SK-N-SH (cell line): ENCODE results near the gene UBE2D2. TPM values are rescaled to one million over a fixed set of nuclear protein-coding genes. Genes with fewer than 3 reads are reported as not detected.

ENCODE experiments used
- CTCF ChIA-PET: fragments of 300-600, 350-600 bp; formaldehyde crosslinking; extraction: SDS; loops from one replicate; lab custom pipeline; 2021; lab: Yijun Ruan, JAX
- POLR2A ChIA-PET: fragments of 350-600 bp; sonication (Branson Sonifier 250); formaldehyde crosslinking; extraction: SDS; loops from one replicate; lab custom pipeline; 2020; ENCODE audit warnings: antibody characterized with exemption, inconsistent platforms; lab: Yijun Ruan, JAX
- DNase-seq: peaks from one replicate; pipeline ENCODE4 v3.0.0; 2012
- H2AFZ ChIP-seq: fragments of 200-600 bp; sonication (generic); 2 replicates; pipeline ENCODE4 v1.8.1; 2016; ENCODE audit warnings: antibody characterized with exemption, mild to moderate bottlenecking, low read depth
- H3F3A ChIP-seq: fragments of 200-600 bp; sonication (generic); replicated peaks from 2 replicates; pipeline ENCODE3; 2016; ENCODE audit warnings: antibody characterized with exemption, mild to moderate bottlenecking; ENCODE audit not compliant: insufficient read depth
- H3K27ac ChIP-seq, 2 experiments: fragments of 200-500 bp in 1 of 2; fragments of 200-600 bp in 1 of 2; sonication (Bioruptor generic) in 1 of 2; sonication (generic), shearing (Covaris generic) in 1 of 2; 2 replicates each; pipeline versions ENCODE4 v1.5.1 to v1.6.1; 2014 to 2016; ENCODE audit warnings: low read depth in 2 of 2, inconsistent platforms in 1 of 2, low read length in 1 of 2, mild to moderate bottlenecking in 1 of 2, mixed read lengths in 1 of 2
- H3K27me3 ChIP-seq: fragments of 200-600 bp; sonication (generic), shearing (Covaris generic); 2 replicates; pipeline ENCODE4 v1.6.1; 2016; ENCODE audit warnings: mixed run types; ENCODE audit not compliant: insufficient read depth
- H3K36me3 ChIP-seq, 2 experiments: fragments of 200-500 bp in 1 of 2; fragments of 200-600 bp in 1 of 2; sonication (Bioruptor generic) in 1 of 2; sonication (generic) in 1 of 2; replicated peaks in 1 of 2; 2 replicates each; pipeline versions ENCODE3 to v1.5.1; 2014 to 2016; ENCODE audit warnings: low read length in 1 of 2, mild to moderate bottlenecking in 1 of 2; ENCODE audit not compliant: insufficient read depth in 2 of 2, control insufficient read depth in 1 of 2
- H3K4me1 ChIP-seq, 2 experiments: fragments of 200-500 bp in 1 of 2; fragments of 200-600 bp in 1 of 2; sonication (Bioruptor generic) in 1 of 2; sonication (generic), shearing (Covaris generic) in 1 of 2; 2 replicates each; pipeline versions ENCODE4 v1.5.1 to v1.6.1; 2014 to 2016; ENCODE audit warnings: low read depth in 1 of 2, low read length in 1 of 2, mixed run types in 1 of 2; ENCODE audit not compliant: insufficient read depth in 2 of 2, control insufficient read depth in 1 of 2
- H3K4me2 ChIP-seq: fragments of 200-600 bp; sonication (generic), shearing (Covaris generic); 2 replicates; pipeline ENCODE4 v1.6.1; 2017; ENCODE audit warnings: mixed run types
- H3K4me3 ChIP-seq, 2 experiments: fragments of 200-500 bp in 1 of 2; fragments of 200-600 bp in 1 of 2; sonication (Bioruptor generic) in 1 of 2; sonication (generic), shearing (Covaris generic) in 1 of 2; 2 replicates each; pipeline versions ENCODE4 v1.5.1 to v1.8.1; 2014 to 2016; ENCODE audit warnings: low read depth in 2 of 2, inconsistent platforms in 1 of 2, low read length in 1 of 2, mild to moderate bottlenecking in 1 of 2, mixed read lengths in 1 of 2, moderate library complexity in 1 of 2
- H3K79me2 ChIP-seq: fragments of 200-600 bp; sonication (generic); 2 replicates; pipeline ENCODE4 v1.8.1; 2017; ENCODE audit warnings: mild to moderate bottlenecking; ENCODE audit not compliant: insufficient read depth
- H3K9ac ChIP-seq: fragments of 200-600 bp; sonication (generic); 2 replicates; pipeline ENCODE4 v1.6.1; 2017; ENCODE audit warnings: mixed run types
- H3K9me2 ChIP-seq: fragments of 200-600 bp; sonication (generic); 2 replicates; pipeline ENCODE4 v1.6.1; 2017; ENCODE audit warnings: mixed run types
- H3K9me3 ChIP-seq: fragments of 200-600 bp; sonication (generic); 2 replicates; pipeline ENCODE4 v1.6.1; 2017; ENCODE audit warnings: mixed run types, mild to moderate bottlenecking, moderate library complexity
- H4K20me1 ChIP-seq: fragments of 200-600 bp; sonication (generic); 2 replicates; pipeline ENCODE4 v1.6.1; 2017; ENCODE audit warnings: mild to moderate bottlenecking, mixed run types; ENCODE audit not compliant: insufficient read depth
- CHD2 ChIP-seq: fragments of 150-350 bp; IDR thresholded peaks from 2 replicates; pipeline ENCODE4 v1.6.1; 2018; ENCODE audit warnings: low read length; ENCODE audit not compliant: partially characterized antibody
- ELF1 ChIP-seq: IDR thresholded peaks from 2 replicates; pipeline ENCODE4 v1.4.0; 2012
- EP300 ChIP-seq, 2 experiments: IDR thresholded peaks; 2 replicates each; pipeline versions ENCODE4 v1.4.0 to v1.6.1; 2012; ENCODE audit warnings: borderline replicate concordance in 1 of 2, low read depth in 1 of 2, low read length in 1 of 2
- FOSL2 ChIP-seq: IDR thresholded peaks from 2 replicates; pipeline ENCODE4 v1.4.0; 2012; ENCODE audit warnings: low read depth, mild to moderate bottlenecking, moderate library complexity, borderline replicate concordance
- FOXJ3 ChIP-seq: sonication (generic); formaldehyde crosslinking; IDR thresholded peaks from 2 replicates; pipeline ENCODE4 v1.5.1; 2020; ENCODE audit warnings: mild to moderate bottlenecking, missing genetic modification reagents
- FOXM1 ChIP-seq: IDR thresholded peaks from 2 replicates; pipeline ENCODE4 v1.4.0; 2012; ENCODE audit warnings: low read depth, mild to moderate bottlenecking
- GATA2 ChIP-seq: sonication (generic); formaldehyde crosslinking; IDR thresholded peaks from 2 replicates; pipeline ENCODE4 v1.5.0; 2020; ENCODE audit warnings: mild to moderate bottlenecking, missing genetic modification reagents
- JUND ChIP-seq: IDR thresholded peaks from 2 replicates; pipeline ENCODE4 v1.4.0; 2012
- NRF1 ChIP-seq: IDR thresholded peaks from 2 replicates; pipeline ENCODE4 v1.6.1; 2012; ENCODE audit warnings: low read depth, mild to moderate bottlenecking, low read length
- RAD21 ChIP-seq: IDR thresholded peaks from 2 replicates; pipeline ENCODE4 v1.6.1; 2012; ENCODE audit warnings: mild to moderate bottlenecking, low read length
- RFX5 ChIP-seq: IDR thresholded peaks from 2 replicates; pipeline ENCODE4 v1.6.1; 2012; ENCODE audit warnings: mild to moderate bottlenecking, improper control_type of control experiment, low read length
- SIN3A ChIP-seq: IDR thresholded peaks from 2 replicates; pipeline ENCODE4 v1.6.1; 2012; ENCODE audit warnings: low read depth, mild to moderate bottlenecking, low read length, moderate library complexity, borderline replicate concordance
- SMC3 ChIP-seq: IDR thresholded peaks from 2 replicates; pipeline ENCODE4 v1.6.1; 2012; ENCODE audit warnings: low read depth, low read length, improper control_type of control experiment
- TCF12 ChIP-seq: IDR thresholded peaks from 2 replicates; pipeline ENCODE4 v1.4.0; 2012
- TEAD4 ChIP-seq: IDR thresholded peaks from 2 replicates; pipeline ENCODE4 v1.4.0; 2012; ENCODE audit warnings: mild to moderate bottlenecking, borderline replicate concordance; ENCODE audit not compliant: insufficient read depth
- YY1 ChIP-seq: IDR thresholded peaks from 2 replicates; pipeline ENCODE4 v1.4.0; 2012; ENCODE audit warnings: low read depth, mild to moderate bottlenecking
- ZBTB33 ChIP-seq: IDR thresholded peaks from 2 replicates; pipeline ENCODE4 v1.4.0; 2012; ENCODE audit warnings: low read depth, borderline replicate concordance
- WGBS: methylation state at CpG from one replicate; pipeline ENCODE4 v1.1.6; 2017; ENCODE audit warnings: low lambda C conversion rate; 5-methylcytosine and 5-hydroxymethylcytosine counted together
- polyA plus RNA-seq, 3 experiments: library from polyadenylated mRNA; depleted of rRNA; stranded (reverse); fragments of >200 nt; gene quantifications; 2 replicates each; pipeline ENCODE4 v1.2.3, GENCODE V29; 2012
- TF ChIP-seq, protein P1 (sequence below): fragments of 200-600 bp; sonication (generic); IDR thresholded peaks from 2 replicates; pipeline ENCODE4 v1.6.1; 2017; ENCODE audit warnings: antibody characterized with exemption, mild to moderate bottlenecking, moderate library complexity
- TF ChIP-seq, protein P2 (sequence below): IDR thresholded peaks from 2 replicates; pipeline ENCODE4 v1.4.0; 2012; ENCODE audit warnings: low read depth
- TF ChIP-seq, protein P3 (sequence below): fragments of 150-350 bp; IDR thresholded peaks from 2 replicates; pipeline ENCODE4 v1.6.1; 2017; ENCODE audit warnings: antibody characterized with exemption, low read length, low read depth, borderline replicate concordance

Gene UBE2D2
- polyA plus RNA-seq, 1 of the 3 experiments (the other 2 are of a cell fraction), result 24.5 TPM

DNA sequence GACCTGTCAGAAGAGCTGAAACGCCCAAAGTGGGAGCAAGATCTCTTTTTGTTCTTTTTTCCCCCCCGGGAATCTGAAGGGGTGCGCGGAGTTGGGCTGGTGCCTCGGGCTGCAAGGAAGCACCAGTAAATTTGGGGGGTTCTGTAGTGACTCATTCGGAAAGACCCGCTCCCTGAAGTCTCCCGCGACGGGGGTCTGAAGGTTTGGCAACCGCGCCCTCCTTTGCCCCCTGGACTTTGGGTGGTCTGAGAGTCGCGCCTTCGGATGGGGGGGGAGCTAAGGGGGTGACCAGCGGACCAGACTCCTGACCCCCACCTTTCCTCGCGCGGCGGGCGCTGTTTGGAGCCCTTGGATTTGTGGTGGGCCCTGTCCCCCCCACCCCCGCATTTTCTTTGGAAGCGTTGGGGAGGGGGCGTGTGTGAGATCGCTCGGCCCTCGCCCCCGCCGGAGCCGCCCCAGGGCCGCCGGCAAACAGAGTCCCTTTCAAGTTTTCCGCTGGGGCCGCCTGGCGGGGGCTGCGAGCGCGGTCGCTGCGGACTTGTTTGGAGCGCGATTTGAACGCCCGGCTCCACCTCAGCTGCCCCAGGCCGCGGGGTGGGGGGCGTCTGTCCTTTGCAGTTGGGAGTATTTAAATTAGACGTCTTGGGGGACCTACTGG is 89.0 kb downstream of the UBE2D2 start:
- CTCF ChIA-PET, result interaction anchor here (0.6 to 20.6 kb wide), 19 partner anchors 10 to 391 kb away, joined by 3 to 238 read pairs (median 6); no protein-coding TSS in a partner anchor
- H3K27ac ChIP-seq, result peak overlapping the region; percentile 78 to 96

More for the DNA sequence above, 89.0 kb downstream of the UBE2D2 start:
- peaks cover 34 to 57% of the 10 kb centered on the region in 2 experiments for H3K4me1 ChIP-seq
- WGBS, result 3% methylated on average over 31 of the region's 48 CpGs
- H3K79me2 ChIP-seq, result peaks cover 74% of the 10 kb centered on the region
- H2AFZ ChIP-seq, result no peak overlapping the region
- DNase-seq, result no peak
- H3K9ac ChIP-seq, result peak overlapping the region; percentile 85
- H3F3A ChIP-seq, result peaks cover 44% of the 10 kb centered on the region
- peaks cover 40% of the 10 kb centered on the region for H4K20me1 ChIP-seq
- no peaks in the 10 kb centered on the region for H3K9me2 ChIP-seq
- peak overlapping the region; percentile 91 to 93 for H3K4me3 ChIP-seq
- no peaks in the 10 kb centered on the region for H3K9me3 ChIP-seq
- no peaks in the 10 kb centered on the region for H3K27me3 ChIP-seq
- POLR2A ChIA-PET, result interaction anchor here (0.9 to 6.9 kb wide), 8 partner anchors 11 to 113 kb away, joined by 3 to 130 read pairs (median 16); no protein-coding TSS in a partner anchor
- H3K4me2 ChIP-seq, result peak overlapping the region; percentile 98
- H3K36me3 ChIP-seq, result peaks cover 0 to 4% of the 10 kb centered on the region in 2 experiments
- TF ChIP-seq FOXJ3 (CRISPR knock-in tag) (no peak), RAD21 (peak; percentile 20; the same call in 1 of the 2 replicates), GATA2 (no peak), YY1 (no peak), NRF1 (no peak), EP300 (IDR thresholded peaks at IDR 0.05; ENCODE audit: borderline replicate concordance in 1 of 2, low read depth in 1 of 2, low read length in 1 of 2) (no peak), TEAD4 (no peak), FOXM1 (no peak), JUND (no peak), SIN3A (no peak), CHD2 (no peak), SMC3 (peak; percentile 12; the same call in 1 of the 2 replicates), ZBTB33 (no peak), RFX5 (no peak), ELF1 (0 out of 2 replicates have a peak, but pooled peaks have one; percentile 4), TCF12 (no peak), FOSL2 (no peak)
- TF ChIP-seq, protein P1, sequence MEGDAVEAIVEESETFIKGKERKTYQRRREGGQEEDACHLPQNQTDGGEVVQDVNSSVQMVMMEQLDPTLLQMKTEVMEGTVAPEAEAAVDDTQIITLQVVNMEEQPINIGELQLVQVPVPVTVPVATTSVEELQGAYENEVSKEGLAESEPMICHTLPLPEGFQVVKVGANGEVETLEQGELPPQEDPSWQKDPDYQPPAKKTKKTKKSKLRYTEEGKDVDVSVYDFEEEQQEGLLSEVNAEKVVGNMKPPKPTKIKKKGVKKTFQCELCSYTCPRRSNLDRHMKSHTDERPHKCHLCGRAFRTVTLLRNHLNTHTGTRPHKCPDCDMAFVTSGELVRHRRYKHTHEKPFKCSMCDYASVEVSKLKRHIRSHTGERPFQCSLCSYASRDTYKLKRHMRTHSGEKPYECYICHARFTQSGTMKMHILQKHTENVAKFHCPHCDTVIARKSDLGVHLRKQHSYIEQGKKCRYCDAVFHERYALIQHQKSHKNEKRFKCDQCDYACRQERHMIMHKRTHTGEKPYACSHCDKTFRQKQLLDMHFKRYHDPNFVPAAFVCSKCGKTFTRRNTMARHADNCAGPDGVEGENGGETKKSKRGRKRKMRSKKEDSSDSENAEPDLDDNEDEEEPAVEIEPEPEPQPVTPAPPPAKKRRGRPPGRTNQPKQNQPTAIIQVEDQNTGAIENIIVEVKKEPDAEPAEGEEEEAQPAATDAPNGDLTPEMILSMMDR, result peak; percentile 42
- TF ChIP-seq, protein P2, sequence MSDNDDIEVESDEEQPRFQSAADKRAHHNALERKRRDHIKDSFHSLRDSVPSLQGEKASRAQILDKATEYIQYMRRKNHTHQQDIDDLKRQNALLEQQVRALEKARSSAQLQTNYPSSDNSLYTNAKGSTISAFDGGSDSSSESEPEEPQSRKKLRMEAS, result no peak
- TF ChIP-seq, protein P3, sequence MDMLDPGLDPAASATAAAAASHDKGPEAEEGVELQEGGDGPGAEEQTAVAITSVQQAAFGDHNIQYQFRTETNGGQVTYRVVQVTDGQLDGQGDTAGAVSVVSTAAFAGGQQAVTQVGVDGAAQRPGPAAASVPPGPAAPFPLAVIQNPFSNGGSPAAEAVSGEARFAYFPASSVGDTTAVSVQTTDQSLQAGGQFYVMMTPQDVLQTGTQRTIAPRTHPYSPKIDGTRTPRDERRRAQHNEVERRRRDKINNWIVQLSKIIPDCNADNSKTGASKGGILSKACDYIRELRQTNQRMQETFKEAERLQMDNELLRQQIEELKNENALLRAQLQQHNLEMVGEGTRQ, result no peak
